Measurements from ENCODE around the gene NDUFS3. TPM values are rescaled to one million over a fixed set of nuclear protein-coding genes. Genes with fewer than 3 reads are reported as not detected.

Gene NDUFS3
- total RNA-seq, 6 donors from 2014 or later: 42.5 to 92.6 (median 72.2) TPM

- WGBS, 2 donors: 16 to 36% methylated on average over 5 to 7 of the region's 11 CpGs
- ATAC-seq (ENCODE audit: low FRiP score in 2 of 2) (peak in 1 of 2 donors; percentile 10), DNase-seq (no peak)
- Histone ChIP-seq H3K36me3 (peaks cover 0 to 7% (median 0%) of the 10 kb centered on the region in 4 donors), H3K27me3 (no peaks in the 10 kb centered on the region), H3K27ac (peak overlapping the region; percentile 70 to 91 (median 86)), H3K9me3 (no peaks in the 10 kb centered on the region), H3K4me1 (peaks cover 11 to 24% (median 16%) of the 10 kb centered on the region in 4 donors), H3K4me3 (peak overlapping the region; percentile 60 to 98 (median 82))
- no peak for TF ChIP-seq EP300 (IDR thresholded peaks at IDR 0.05)
- TF ChIP-seq POLR2A (IDR thresholded peaks at IDR 0.05): no peak
- no peak for TF ChIP-seq CTCF (IDR thresholded peaks at IDR 0.05)
- TF ChIP-seq POLR2AphosphoS5 (IDR thresholded peaks at IDR 0.05): no peak
Measured at GRCh38 chr11:47564933-47565339, 13.9 kb upstream of the NDUFS3 start.

GRCh38 chr11:47565340-47566148, 13.3 kb upstream of the NDUFS3 start, which contains the start of gene PTPMT1:
Gene PTPMT1, plus strand, starts transcription at chr11:47565599. Its CDS starts 24 bp downstream, at chr11:47565623.
- Histone ChIP-seq H3K27me3 (no peaks in the 10 kb centered on the region), H3K36me3 (peaks cover 0 to 12% (median 0%) of the 10 kb centered on the region in 4 donors), H3K9me3 (no peaks in the 10 kb centered on the region), H3K4me1 (peaks cover 11 to 24% (median 16%) of the 10 kb centered on the region in 4 donors), H3K4me3 (peak within 1 kb of the TSS; percentile 60 to 98 (median 82)), H3K27ac (peak within 1 kb of the TSS; percentile 70 to 91 (median 86))
- DNase-seq (peak; percentile 82 to 95), ATAC-seq (ENCODE audit: low FRiP score in 2 of 2) (peak; percentile 92 to 98)
- TF ChIP-seq POLR2AphosphoS5 (IDR thresholded peaks at IDR 0.05): peak in 1 of 2 donors; percentile 28
- TF ChIP-seq EP300 (IDR thresholded peaks at IDR 0.05): no peak
- no peak for TF ChIP-seq CTCF (IDR thresholded peaks at IDR 0.05)
- TF ChIP-seq POLR2A (IDR thresholded peaks at IDR 0.05): peak in 3 of 4 donors; percentile 62 to 82 (median 75)
- 1 to 3% methylated on average over 13 to 14 of the region's 86 CpGs for WGBS, 2 donors

DNA sequence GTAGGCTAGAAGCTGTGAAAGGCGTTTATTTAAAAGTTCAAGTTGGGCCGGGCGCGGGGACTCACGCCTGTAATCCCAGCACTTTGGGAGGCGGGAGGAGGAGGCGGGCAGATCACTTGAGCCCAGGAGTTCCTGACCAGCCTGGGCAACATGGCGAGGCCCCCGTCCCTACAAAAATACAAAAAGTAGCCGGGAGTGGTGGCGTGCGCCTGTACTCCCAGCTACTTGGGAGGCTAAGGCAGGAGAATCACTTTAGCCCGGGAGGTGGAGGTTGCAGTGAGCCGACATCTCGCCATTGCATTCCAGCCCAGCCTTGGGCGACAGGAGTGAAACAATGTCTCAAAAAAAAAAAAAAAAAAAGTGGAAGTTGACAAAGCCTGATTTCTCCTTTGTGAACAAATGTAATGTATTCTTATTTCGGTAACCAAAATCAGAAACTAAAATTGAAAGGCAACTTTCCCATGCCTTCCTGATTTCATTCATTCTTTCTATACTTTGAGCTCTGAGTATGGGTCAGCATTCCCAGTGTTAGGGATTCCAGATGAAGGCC, 12.7 kb upstream of the NDUFS3 start:
- Histone ChIP-seq H3K27me3 (no peaks in the 10 kb centered on the region), H3K9me3 (no peaks in the 10 kb centered on the region), H3K27ac (peak overlapping the region; percentile 70 to 91 (median 86)), H3K4me3 (peak overlapping the region; percentile 60 to 98 (median 82)), H3K36me3 (peaks cover 0 to 18% (median 1%) of the 10 kb centered on the region in 4 donors), H3K4me1 (peaks cover 11 to 24% (median 16%) of the 10 kb centered on the region in 4 donors)
- WGBS, 2 donors: 29 to 45% methylated on average over 15 to 17 of the region's 17 CpGs
- TF ChIP-seq EP300 (IDR thresholded peaks at IDR 0.05) (no peak), POLR2AphosphoS5 (IDR thresholded peaks at IDR 0.05) (no peak), CTCF (IDR thresholded peaks at IDR 0.05) (no peak), POLR2A (IDR thresholded peaks at IDR 0.05) (no peak)
- DNase-seq (peak in 1 of 2 donors; percentile 42), ATAC-seq (ENCODE audit: low FRiP score in 2 of 2) (peak in 1 of 2 donors; percentile 37)

GRCh38 chr11:47569646-47570045, 9.2 kb upstream of the NDUFS3 start:
- Histone ChIP-seq H3K4me3 (no peak overlapping the region), H3K27ac (peak overlapping the region in 1 of 4 donors; percentile 4), H3K4me1 (peaks cover 7 to 21% (median 13%) of the 10 kb centered on the region in 4 donors), H3K9me3 (no peaks in the 10 kb centered on the region), H3K27me3 (no peaks in the 10 kb centered on the region), H3K36me3 (peaks cover 17 to 51% (median 30%) of the 10 kb centered on the region in 4 donors)
- no peak for ATAC-seq (ENCODE audit: low FRiP score in 2 of 2)
- TF ChIP-seq CTCF (IDR thresholded peaks at IDR 0.05) (no peak), EP300 (IDR thresholded peaks at IDR 0.05) (no peak), POLR2AphosphoS5 (IDR thresholded peaks at IDR 0.05) (no peak), POLR2A (IDR thresholded peaks at IDR 0.05) (no peak)
- 95 to 97% methylated on average over 7 of the region's 7 CpGs for WGBS, 2 donors
- no peak for DNase-seq
